Stimulated activated naive CD8-positive, alpha-beta T cell treated with anti-CD3 and anti-CD28 coated beads, Interleukin-15, Interleukin-2, amounts not matched to agents 100 U/mL and 50 U/mL, for 24 hours (primary cell): ENCODE results near the gene LRRC31.
A peak's percentile ranks its signal among the peaks of the same experiment; 100 is the strongest.

ENCODE experiments used
- ATAC-seq: fragments of 150-1000 bp; cut with Tn5 transposase; one replicate; pipeline ENCODE4 v1.10.0; 2021
- DNase-seq: peaks from one replicate; pipeline ENCODE4 v3.0.0; 2021

Gene LRRC31

DNA sequence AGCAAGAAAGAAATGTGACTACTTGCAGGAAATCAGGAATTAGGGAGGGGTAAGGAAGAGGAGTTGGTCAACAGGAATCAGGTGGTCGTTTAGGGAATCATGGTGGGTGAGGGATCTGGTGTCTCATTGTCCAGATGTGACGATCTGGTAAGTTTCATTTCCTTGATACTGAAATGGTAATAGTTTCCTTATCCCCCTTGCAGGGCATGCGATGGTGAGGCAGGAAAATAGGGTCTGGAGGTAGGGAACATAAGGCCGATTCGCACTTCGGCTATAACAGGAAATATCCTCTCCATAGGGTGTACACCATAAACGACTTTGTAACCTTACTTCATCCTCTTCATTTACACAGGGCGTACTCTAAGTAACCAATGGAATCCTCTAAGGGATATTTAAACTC is 56.5 kb downstream of the LRRC31 start:
- DNase-seq (no peak), ATAC-seq (no peak)

DNA sequence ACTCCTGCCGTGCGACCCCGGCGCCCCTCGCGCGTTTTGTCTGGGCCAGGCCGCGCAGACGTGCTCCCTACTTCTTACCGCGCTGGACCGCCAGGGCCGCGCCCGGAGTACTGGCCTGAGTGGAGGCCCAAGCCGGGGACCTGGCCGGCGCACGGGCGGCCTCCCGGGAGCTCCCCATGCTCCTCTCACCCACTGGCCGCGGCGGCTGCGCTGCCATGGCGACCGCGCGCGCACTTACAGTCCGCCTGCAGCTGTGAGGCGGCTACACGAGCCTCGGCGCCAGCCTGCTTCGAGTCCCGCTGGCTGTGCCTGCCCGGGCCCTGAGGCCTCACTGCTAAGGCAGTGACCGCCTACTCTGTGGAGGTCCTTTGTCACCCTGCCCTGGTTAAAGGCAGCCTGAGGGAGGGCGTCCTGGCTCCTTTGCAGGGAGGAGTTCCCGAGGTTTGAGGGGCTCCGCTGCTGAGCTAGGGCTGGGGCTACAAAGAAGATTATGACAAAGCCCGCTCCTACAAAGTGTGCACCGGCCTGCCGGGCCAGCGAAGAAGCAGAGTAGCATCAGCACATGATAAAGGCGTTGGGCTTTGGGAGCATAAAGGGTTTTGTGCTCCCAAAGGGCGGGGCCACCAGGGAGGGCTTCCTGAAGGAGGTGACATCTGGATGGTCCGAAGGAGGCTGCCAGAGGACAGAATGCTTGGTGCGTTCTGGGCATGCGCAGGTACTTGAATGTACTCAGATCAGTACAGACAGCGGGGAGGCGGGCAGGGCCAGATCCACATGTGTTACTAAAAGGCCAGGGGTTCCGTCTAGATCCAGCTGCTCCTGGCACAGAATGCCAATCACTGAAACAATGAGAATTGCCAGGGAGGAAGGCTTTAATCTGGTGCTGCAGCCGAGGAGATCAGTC is 57.2 kb downstream of the LRRC31 start, which contains the start of the genes LRRC34 and LRRIQ4:
Gene LRRC34, minus strand, starts transcription at position 573 of the 904 bp plus-strand sequence. Its CDS starts 356 bp downstream, at position 217.
Gene LRRIQ4, plus strand, starts transcription at position 539 of the 904 bp plus-strand sequence. CDS start 9,052 bp downstream, outside the sequence.
- DNase-seq (peak; percentile 83), ATAC-seq (peak; percentile 76)

DNA sequence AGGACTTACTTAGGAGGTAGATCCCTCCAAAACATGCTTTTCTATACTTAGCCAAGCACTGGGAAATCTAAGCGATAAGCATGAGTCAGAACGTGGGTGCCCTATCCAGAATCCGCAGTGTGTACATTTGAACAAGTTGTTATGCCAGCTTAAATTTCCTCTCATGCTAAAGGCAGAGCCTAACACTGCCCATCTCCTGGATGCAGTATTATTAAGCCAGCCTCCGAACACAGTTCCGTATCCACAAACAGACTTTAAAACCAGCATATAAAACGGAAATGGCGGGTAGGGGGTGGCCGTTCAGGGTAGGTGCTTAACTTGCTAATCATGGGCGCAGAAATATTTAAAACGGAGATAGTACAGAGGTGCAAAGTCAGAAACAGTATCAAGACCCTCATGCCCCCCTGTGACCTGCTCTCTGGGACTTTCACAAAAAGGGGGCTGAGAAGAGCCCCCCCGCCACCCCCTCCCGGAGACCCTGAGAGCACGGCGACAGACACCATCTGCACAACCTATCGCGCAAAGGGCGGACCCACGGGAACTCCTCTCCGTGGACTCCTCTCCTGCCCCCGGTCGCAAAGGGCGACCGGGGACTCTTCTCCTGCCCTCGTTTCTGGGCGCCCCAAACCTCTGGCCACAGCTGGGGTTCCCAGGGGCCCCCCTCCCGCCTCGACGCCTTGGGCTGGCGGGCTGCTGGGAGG is 58.0 kb downstream of the LRRC31 start:
- no peak for DNase-seq
- peak; percentile 3 for ATAC-seq

DNA sequence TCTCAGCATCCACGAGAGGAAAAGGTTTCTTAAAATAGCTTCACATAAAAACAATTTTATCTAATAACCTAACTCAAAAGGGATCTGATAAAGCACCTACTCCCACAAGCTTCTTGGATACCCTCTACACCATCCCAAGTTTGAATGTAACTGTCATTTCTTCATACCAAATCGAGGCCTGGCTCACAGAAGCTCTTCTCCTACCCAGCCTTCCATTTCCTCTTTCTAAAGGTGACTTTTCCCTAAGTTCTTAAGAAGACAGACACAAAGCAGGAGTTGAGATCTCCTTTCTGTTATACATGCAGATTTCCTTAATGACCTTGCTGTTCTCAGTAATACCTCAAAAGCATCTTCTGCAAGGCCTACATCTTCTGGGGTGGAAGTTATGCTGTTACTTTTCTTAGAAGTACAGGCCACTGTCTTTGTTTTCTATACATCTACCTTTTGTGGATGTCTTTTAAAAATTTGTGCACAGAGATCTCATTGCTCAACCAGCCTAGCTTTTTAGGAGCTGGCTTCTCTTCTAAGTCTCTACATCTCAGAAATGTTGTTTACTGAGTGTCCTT is 60.4 kb downstream of the LRRC31 start:
- ATAC-seq (no peak), DNase-seq (no peak)

DNA sequence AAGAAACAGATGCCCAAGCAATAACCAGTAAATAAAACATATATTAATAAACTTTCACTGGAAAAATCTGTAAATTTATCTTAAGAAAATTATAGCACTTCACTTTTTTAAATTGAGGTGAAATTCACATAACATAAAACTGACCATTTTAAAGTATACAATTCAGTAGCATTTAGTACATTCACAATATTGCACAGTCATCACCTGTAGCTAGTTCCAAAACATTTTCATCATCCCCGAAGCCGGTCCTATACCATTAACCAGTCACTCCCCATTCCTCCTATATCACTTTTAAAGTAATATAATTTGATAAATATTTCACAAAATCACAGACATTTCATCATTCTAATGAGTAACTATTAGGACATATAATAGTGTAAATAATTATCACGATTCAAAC is 65.1 kb downstream of the LRRC31 start:
- ATAC-seq (no peak), DNase-seq (no peak)

DNA sequence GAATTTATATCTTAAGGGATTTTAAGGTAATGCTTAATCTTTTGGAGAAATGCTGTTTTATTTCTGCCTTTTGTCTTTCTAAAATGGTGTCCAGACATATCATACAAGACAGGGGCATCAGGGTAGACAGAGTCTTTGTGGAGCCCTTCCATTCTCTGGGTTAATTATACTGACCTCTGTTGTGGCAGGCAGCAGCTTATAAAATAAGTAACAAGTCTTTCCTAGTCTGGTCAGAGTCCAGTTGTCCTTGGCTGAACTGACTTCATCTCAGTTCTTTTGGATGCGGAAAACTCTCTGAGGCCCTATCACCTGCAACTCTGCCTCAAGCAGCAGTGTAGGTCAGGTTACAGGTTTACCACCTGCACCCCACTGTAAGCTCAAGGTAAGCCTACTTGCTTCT is 77.4 kb downstream of the LRRC31 start:
- ATAC-seq: no peak
- DNase-seq: no peak

DNA sequence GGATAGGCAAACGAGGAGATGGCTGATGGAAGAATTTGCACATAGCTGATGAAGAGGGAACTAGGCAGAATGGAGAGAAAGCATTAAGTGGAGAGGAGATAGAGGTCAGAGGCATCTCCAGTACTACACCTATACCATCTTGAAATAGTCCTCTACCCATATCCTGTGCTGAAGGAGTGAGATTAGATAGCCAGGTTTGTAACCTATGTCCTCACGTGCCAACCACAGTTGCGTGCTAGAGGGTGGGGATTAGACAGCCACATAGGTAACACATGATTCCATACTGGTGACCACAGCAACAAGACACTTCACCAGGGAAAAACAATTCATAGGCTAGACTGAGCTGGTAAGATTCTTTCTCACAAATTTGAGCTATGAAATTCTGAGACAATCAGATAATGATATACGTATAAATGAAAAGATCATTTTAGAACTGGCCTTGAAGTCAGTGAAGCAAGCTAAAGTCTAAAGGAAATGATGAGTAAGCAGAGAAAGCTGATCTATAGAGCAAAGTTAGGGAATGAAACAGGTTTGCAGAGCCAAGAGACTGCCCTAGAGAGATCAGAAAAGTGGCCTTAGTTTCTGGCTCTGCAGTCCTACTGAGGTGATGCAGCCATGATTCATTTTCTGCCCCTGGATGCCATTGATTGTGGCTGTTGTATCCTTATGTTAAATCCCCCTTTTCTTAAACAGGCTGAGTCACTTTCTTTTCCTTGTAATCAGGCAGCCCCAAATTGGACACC is 78.9 kb downstream of the LRRC31 start:
- DNase-seq: no peak
- ATAC-seq: peak; percentile 23

DNA sequence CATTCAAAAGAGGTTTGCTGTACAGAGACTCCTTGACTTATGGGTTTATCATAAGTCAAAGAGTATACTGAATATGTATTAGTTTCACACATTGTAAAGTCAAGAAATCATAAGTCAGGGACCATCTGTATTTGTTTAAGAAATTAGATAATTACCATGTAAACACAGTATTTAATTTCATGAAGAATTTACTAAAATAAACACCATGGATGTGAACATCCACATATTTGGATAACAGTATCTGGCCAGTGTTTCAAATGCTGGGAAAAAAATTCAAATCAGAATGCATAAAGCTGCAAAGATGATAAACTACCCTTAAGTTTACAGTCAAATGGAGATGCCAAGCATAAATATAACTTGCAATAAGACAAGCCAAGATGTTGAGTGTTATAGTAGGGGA is 79.5 kb downstream of the LRRC31 start:
- ATAC-seq (no peak), DNase-seq (no peak)
